MCF 10A (cell line): ENCODE measurements around the gene CHADL. TPM values are rescaled to one million over a fixed set of nuclear protein-coding genes. Genes with fewer than 3 reads are reported as not detected.

ENCODE experiments used
- BruUV-seq: library from RNA; stranded (reverse); fragments of 400-500 nt; replicated peaks from 2 replicates; lab custom pipeline; 2021; lab: Mats Ljungman, UMichigan
- CTCF ChIA-PET: fragments of 300-600 bp; sonication (Branson Sonifier 250); formaldehyde crosslinking; extraction: SDS; loops from one replicate; lab custom pipeline; 2021; ENCODE audit warnings: antibody characterized with exemption, inconsistent platforms; lab: Yijun Ruan, JAX
- POLR2A ChIA-PET: fragments of 300-600, 350-650 bp; sonication (Branson Sonifier 250); formaldehyde crosslinking; extraction: SDS; loops from one replicate; lab custom pipeline; 2020; ENCODE audit warnings: antibody characterized with exemption, inconsistent platforms; lab: Yijun Ruan, JAX
- DNase-seq: peaks from one replicate; pipeline ENCODE4 v3.0.0-alpha.2; 2018; ENCODE audit not compliant: unreplicated experiment
- H3K27ac Mint-ChIP-seq: one replicate; pipeline ENCODE4 v1.8.0; 2022; ENCODE audit warnings: mild to moderate bottlenecking, low read depth, mixed read lengths; ENCODE audit not compliant: unreplicated experiment
- H3K27me3 Mint-ChIP-seq: one replicate; pipeline ENCODE4 v1.8.0; 2022; ENCODE audit warnings: mixed read lengths; ENCODE audit not compliant: insufficient read depth, unreplicated experiment
- H3K36me3 Mint-ChIP-seq: one replicate; pipeline ENCODE4 v1.8.0; 2022; ENCODE audit warnings: mild to moderate bottlenecking, moderate library complexity, mixed read lengths; ENCODE audit not compliant: insufficient read depth, unreplicated experiment
- H3K4me1 Mint-ChIP-seq: one replicate; pipeline ENCODE4 v1.8.0; 2022; ENCODE audit warnings: mixed read lengths; ENCODE audit not compliant: insufficient read depth, unreplicated experiment
- H3K4me3 Mint-ChIP-seq: one replicate; pipeline ENCODE4 v1.8.0; 2022; ENCODE audit warnings: mild to moderate bottlenecking, moderate library complexity, mixed read lengths; ENCODE audit not compliant: unreplicated experiment
- H3K9me3 Mint-ChIP-seq: one replicate; pipeline ENCODE4 v1.8.0; 2022; ENCODE audit warnings: mixed read lengths; ENCODE audit not compliant: unreplicated experiment
- CTCF ChIP-seq: fragments of 200-600 bp; IDR thresholded peaks from one replicate; pipeline ENCODE4 v1.8.0; 2022; ENCODE audit warnings: antibody characterized with exemption, mild to moderate bottlenecking; ENCODE audit not compliant: unreplicated experiment
- intact Hi-C: fragments of 100-400 bp; cut with micrococcal nuclease; formaldehyde crosslinking; loops from 2 replicates; pipeline ENCODE4 v1.14.1; 2022
- total RNA-seq: library from RNA; stranded (reverse); gene quantifications from 2 replicates; pipeline ENCODE4 v1.2.3, GENCODE V29; 2022

Gene CHADL
- total RNA-seq, 1 experiment from 2014 or later: 0.51 TPM

- Mint-ChIP-seq H3K27ac (peak overlapping the region; percentile 79), H3K36me3 (peaks cover 68% of the 10 kb centered on the region), H3K4me1 (peaks cover 19% of the 10 kb centered on the region), H3K27me3 (no peaks in the 10 kb centered on the region), H3K4me3 (no peak overlapping the region), H3K9me3 (no peaks in the 10 kb centered on the region)
- POLR2A ChIA-PET: interaction anchor here (0.7 to 1.7 kb wide), 5 partner anchors 10 to 163 kb away, joined by 3 to 7 read pairs (median 3); no protein-coding TSS in a partner anchor
- peak; percentile 69 for DNase-seq
- TSS peak; percentile 86 for BruUV-seq
- CTCF ChIA-PET: interaction anchor here (1.0 kb wide), 1 partner anchor 20 kb away, joined by 5 read pairs; no protein-coding TSS in a partner anchor
- TF ChIP-seq CTCF: no peak
- intact Hi-C loops: no loop called here
Observed at GRCh38 chr22:41217553-41218157, 23.1 kb downstream of the CHADL start.

- POLR2A ChIA-PET: interaction anchor here (0.7 to 1.7 kb wide), 5 partner anchors 10 to 70 kb away, joined by 3 to 7 read pairs (median 4); no protein-coding TSS in a partner anchor
- DNase-seq: no peak
- intact Hi-C loops: no loop called here
- H3K9me3 Mint-ChIP-seq: no peaks in the 10 kb centered on the region
- H3K4me1 Mint-ChIP-seq: peaks cover 19% of the 10 kb centered on the region
- peak overlapping the region; percentile 79 for H3K27ac Mint-ChIP-seq
- no peaks in the 10 kb centered on the region for H3K27me3 Mint-ChIP-seq
- H3K4me3 Mint-ChIP-seq: no peak overlapping the region
- H3K36me3 Mint-ChIP-seq: peaks cover 68% of the 10 kb centered on the region
- BruUV-seq: no TSS peak
- CTCF ChIA-PET: interaction anchor here (0.7 to 1.0 kb wide), 3 partner anchors 21 to 295 kb away, joined by 3 to 5 read pairs (median 4); no protein-coding TSS in a partner anchor
- no peak for TF ChIP-seq CTCF
Observed at GRCh38 chr22:41216984-41217383, 23.7 kb downstream of the CHADL start.

- TF ChIP-seq CTCF: no peak
- intact Hi-C loops: no loop called here
Observed at GRCh38 chr22:41215926-41216325, 24.8 kb downstream of the CHADL start.

GRCh38 chr22:41215409-41215808 is 25.3 kb downstream of the CHADL start:
- no peaks in the 10 kb centered on the region for H3K27me3 Mint-ChIP-seq
- no peak for TF ChIP-seq CTCF
- intact Hi-C loops: no loop called here

More at GRCh38 chr22:41215926-41216325, 24.8 kb downstream of the CHADL start:
- H3K9me3 Mint-ChIP-seq: no peaks in the 10 kb centered on the region
- ChIA-PET CTCF (interaction anchor here (0.7 to 1.0 kb wide), 2 partner anchors 293 to 1381 kb away, joined by 3 to 4 read pairs; no protein-coding TSS in a partner anchor), POLR2A (no interaction called here)
- H3K4me3 Mint-ChIP-seq: no peak overlapping the region
- no TSS peak for BruUV-seq
- no peaks in the 10 kb centered on the region for H3K27me3 Mint-ChIP-seq
- no peak for DNase-seq
- no peak overlapping the region for H3K27ac Mint-ChIP-seq
- peaks cover 19% of the 10 kb centered on the region for H3K4me1 Mint-ChIP-seq
- H3K36me3 Mint-ChIP-seq: peaks cover 69% of the 10 kb centered on the region

More at GRCh38 chr22:41215409-41215808, 25.3 kb downstream of the CHADL start:
- ChIA-PET CTCF (interaction anchor here (0.6 to 0.7 kb wide), 2 partner anchors 304 to 1381 kb away, joined by 3 read pairs; no protein-coding TSS in a partner anchor), POLR2A (no interaction called here)
- no peak for DNase-seq
- Mint-ChIP-seq H3K4me1 (peaks cover 19% of the 10 kb centered on the region), H3K4me3 (no peak overlapping the region), H3K27ac (no peak overlapping the region), H3K9me3 (no peaks in the 10 kb centered on the region), H3K36me3 (peaks cover 69% of the 10 kb centered on the region)
- BruUV-seq: no TSS peak
